HepG2 (cell line): ENCODE measurements around the gene FAM193A. TPM values are rescaled to one million over a fixed set of nuclear protein-coding genes. Genes with fewer than 3 reads are reported as not detected.
"Not testable (repeated sequence)": the region's sequence is repeated elsewhere in the genome, so short reads cannot be mapped to it uniquely, and the experiment has no call there.

ENCODE experiments used
- ATAC-seq: fragments of 200-7000 bp; cut with Tn5 transposase; 3 replicates; pipeline ENCODE4 v1.9.1; 2020; ENCODE audit warnings: mild to moderate bottlenecking, moderate library complexity
- BruUV-seq: library from RNA; stranded (reverse); fragments of 400-500 nt; replicated peaks from 2 replicates; lab custom pipeline; 2021; lab: Mats Ljungman, UMichigan
- CTCF ChIA-PET: fragments of 300-600 bp; formaldehyde crosslinking; extraction: SDS; loops from one replicate; lab custom pipeline; 2021; ENCODE audit warnings: low total read pairs, inconsistent platforms, low intra/inter-chr PET ratio; lab: Yijun Ruan, JAX
- POLR2A ChIA-PET: fragments of 350-600 bp; sonication (Branson Sonifier 250); formaldehyde crosslinking; loops from one replicate; lab custom pipeline; 2020; ENCODE audit warnings: antibody characterized with exemption, inconsistent platforms; lab: Yijun Ruan, JAX
- DNase-seq: peaks from one replicate; pipeline ENCODE4 v3.0.0-alpha.2; 2015; ENCODE audit warnings: low spot score
- FAIRE-seq: peaks from 3 replicates; lab custom pipeline; 2011; peaks lifted over from hg19 to GRCh38; lab: Jason Lieb, UNC
- H2AFZ ChIP-seq: one replicate; pipeline ENCODE4 v1.6.1; 2011; ENCODE audit warnings: low read length, inconsistent platforms
- H3K27ac ChIP-seq: fragments of 300-600 bp; 3 replicates; pipeline ENCODE4 v1.8.0; 2011; ENCODE audit warnings: mixed run types, mild to moderate bottlenecking, mixed read lengths, low read length, inconsistent platforms; ENCODE audit not compliant: insufficient read depth; ENCODE audit errors: extremely low read length
- H3K27me3 ChIP-seq, 2 experiments: fragments of 200-600 bp in 1 of 2; 2 replicates in 1 of 2; 3 replicates in 1 of 2; pipeline versions ENCODE4 v1.6.0 to v1.8.0; 2011; ENCODE audit warnings: low read length in 2 of 2, mild to moderate bottlenecking in 2 of 2, moderate library complexity in 2 of 2, inconsistent platforms in 1 of 2; ENCODE audit not compliant: insufficient read depth in 2 of 2, control insufficient read depth in 1 of 2
- H3K36me3 ChIP-seq, 2 experiments: fragments of 200-600 bp in 1 of 2; replicated peaks in 1 of 2; 2 replicates in 1 of 2; 3 replicates in 1 of 2; pipeline versions ENCODE4 v1.5.1 to v1.8.0; 2011; ENCODE audit warnings: low read length in 2 of 2, inconsistent platforms in 1 of 2; ENCODE audit not compliant: insufficient read depth in 2 of 2, control insufficient read depth in 1 of 2
- H3K4me1 ChIP-seq: 2 replicates; pipeline ENCODE4 v1.5.1; 2012; ENCODE audit warnings: low read length, inconsistent platforms; ENCODE audit not compliant: insufficient read depth
- H3K4me2 ChIP-seq: 2 replicates; pipeline ENCODE4 v1.6.0; 2011; ENCODE audit warnings: low read depth, low read length, inconsistent platforms
- H3K4me3 ChIP-seq, 3 experiments: fragments of 200-600 bp in 1 of 3; sonication (generic), shearing (Covaris generic) in 1 of 3; replicated peaks in 1 of 3; 2 replicates each; pipeline ENCODE4 v1.5.1; 2011 to 2016; ENCODE audit warnings: low read length in 3 of 3, inconsistent platforms in 2 of 3, low read depth in 2 of 3, mild to moderate bottlenecking in 2 of 3, control low read depth in 1 of 3, mixed read lengths in 1 of 3; ENCODE audit not compliant: insufficient read depth in 1 of 3
- H3K79me2 ChIP-seq: one replicate; pipeline ENCODE4 v1.6.1; 2011; ENCODE audit warnings: low read length, inconsistent platforms; ENCODE audit not compliant: insufficient read depth
- H3K9ac ChIP-seq: 2 replicates; pipeline ENCODE4 v1.6.0; 2011; ENCODE audit warnings: mild to moderate bottlenecking, low read depth, low read length, inconsistent platforms; ENCODE audit not compliant: insufficient read depth
- H3K9me3 ChIP-seq: 2 replicates; pipeline ENCODE4 v1.5.1; 2012; ENCODE audit warnings: mild to moderate bottlenecking, low read length
- H4K20me1 ChIP-seq: 2 replicates; pipeline ENCODE4 v1.6.0; 2011; ENCODE audit warnings: inconsistent platforms, mild to moderate bottlenecking, low read length, moderate library complexity; ENCODE audit not compliant: insufficient read depth
- FOXJ3 ChIP-seq: sonication (generic); formaldehyde crosslinking; IDR thresholded peaks from 2 replicates; pipeline ENCODE4 v1.4.0; 2020; ENCODE audit warnings: missing genetic modification reagents, mild to moderate bottlenecking, borderline replicate concordance
- SAP130 ChIP-seq: IDR thresholded peaks from 2 replicates; pipeline ENCODE4 v1.6.1; 2016; ENCODE audit warnings: low read depth
- TP53 ChIP-seq: sonication (generic); formaldehyde crosslinking; conservative IDR thresholded peaks from 2 replicates; pipeline ENCODE4 v1.4.0; 2020; ENCODE audit warnings: missing genetic modification reagents
- ZIK1 ChIP-seq: sonication (generic); formaldehyde crosslinking; IDR thresholded peaks from 2 replicates; pipeline ENCODE4 v1.5.0; 2020; ENCODE audit warnings: mild to moderate bottlenecking, low read depth, missing genetic modification reagents, borderline replicate concordance
- ZKSCAN1 ChIP-seq: fragments of 150-350 bp; IDR thresholded peaks from 2 replicates; pipeline ENCODE4 v1.6.1; 2014; ENCODE audit warnings: low read length
- ZNF615 ChIP-seq: sonication (generic); formaldehyde crosslinking; IDR thresholded peaks from 2 replicates; pipeline ENCODE4 v1.5.0; 2020; ENCODE audit warnings: mild to moderate bottlenecking, missing genetic modification reagents, borderline replicate concordance
- ZNF816 ChIP-seq: sonication (generic); formaldehyde crosslinking; IDR thresholded peaks from 2 replicates; pipeline ENCODE4 v1.8.0; 2022; ENCODE audit warnings: missing genetic modification reagents, mild to moderate bottlenecking, borderline replicate concordance
- WGBS: methylation state at CpG from one replicate; pipeline ENCODE4 v1.1.6; 2017; ENCODE audit warnings: low lambda C conversion rate; 5-methylcytosine and 5-hydroxymethylcytosine counted together
- in situ Hi-C: cut with HindIII; loops from 2 replicates; pipeline ENCODE4 v1.10.0; 2017; ENCODE audit warnings: low pct_unique_long_range_greater_than_20kb; ENCODE audit not compliant: extremely low pct_ligation_motif_present
- intact Hi-C: fragments of 100-400 bp; cut with micrococcal nuclease; formaldehyde crosslinking; loops from one replicate; pipeline ENCODE4 v1.10.0; 2022; ENCODE audit not compliant: unreplicated experiment
- polyA plus RNA-seq, 8 experiments: library from polyadenylated mRNA; depleted of rRNA in 3 of 8; stranded (reverse) in 7 of 8; unstranded in 1 of 8; fragments of >200 nt; fragmentation: Illumina TruSeq in 4 of 8; extraction: Trizol in 4 of 8; gene quantifications; 2 replicates each; pipeline versions ENCODE4 v1.2.1 to v1.2.3, GENCODE V29; 2011 to 2016; ENCODE audit warnings: low read depth in 4 of 8, missing spikeins in 1 of 8, mixed read lengths in 1 of 8; ENCODE audit not compliant: insufficient read depth in 1 of 8
- total RNA-seq, 5 experiments: library from RNA; depleted of rRNA; stranded (reverse); fragments of >200 nt; fragmentation: Illumina TruSeq; extraction: Trizol; gene quantifications; 2 replicates each; pipeline ENCODE4 v1.2.3, GENCODE V29; 2016; ENCODE audit warnings: low read depth in 1 of 5
- TF ChIP-seq, protein P1 (sequence below): sonication (generic); formaldehyde crosslinking; IDR thresholded peaks from 2 replicates; pipeline ENCODE4 v1.4.0; 2020; ENCODE audit warnings: mild to moderate bottlenecking, missing genetic modification reagents
- TF ChIP-seq, protein P2 (sequence below): IDR thresholded peaks from 2 replicates; pipeline ENCODE4 v1.6.1; 2018; ENCODE audit warnings: missing genetic modification reagents, mild to moderate bottlenecking, missing compliant biosample characterization
- TF ChIP-seq, protein P3 (sequence below): sonication (generic); formaldehyde crosslinking; IDR thresholded peaks from 2 replicates; pipeline ENCODE4 v1.4.0; 2020; ENCODE audit warnings: missing genetic modification reagents

Gene FAM193A
- total and polyA plus RNA-seq, 2 of the 13 experiments (the other 11 are each of a cell fraction or from before 2014, with no cell fraction given): 5.7 to 8.7 TPM

DNA sequence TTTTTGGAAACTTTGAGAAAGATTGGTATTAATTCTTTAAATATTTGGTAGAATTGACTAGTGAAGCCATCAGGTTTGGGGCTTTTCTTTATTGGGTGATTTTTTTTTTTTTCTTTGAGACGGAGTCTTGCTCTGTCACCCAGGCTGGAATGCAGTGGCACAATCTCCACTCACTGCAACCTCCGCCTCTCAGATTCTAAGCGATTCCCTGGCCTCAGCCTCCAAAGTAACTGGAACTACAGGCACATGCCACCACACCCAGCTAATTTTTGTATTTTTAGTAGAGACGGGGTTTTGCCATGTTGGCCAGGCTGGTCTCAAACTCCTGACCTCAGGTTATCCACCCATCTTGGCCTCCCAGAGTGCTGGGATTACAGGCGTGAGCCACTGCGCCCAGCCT is 143.3 kb downstream of the FAM193A start:
- BruUV-seq, ATAC-seq, H3K4me3 ChIP-seq, in situ Hi-C loops, H3K9me3 ChIP-seq, H3K9ac ChIP-seq, H3K4me2 ChIP-seq, DNase-seq, FAIRE-seq, H4K20me1 ChIP-seq, H3K27me3 ChIP-seq, H3K4me1 ChIP-seq, POLR2A ChIA-PET, H3K27ac ChIP-seq, intact Hi-C loops, H2AFZ ChIP-seq, CTCF ChIA-PET: not testable (repeated sequence)
- peaks cover 6 to 60% of the 10 kb centered on the region in 2 experiments for H3K36me3 ChIP-seq
- H3K79me2 ChIP-seq: peaks cover 11% of the 10 kb centered on the region
- WGBS: 98% methylated on average over 6 of the region's 6 CpGs

DNA sequence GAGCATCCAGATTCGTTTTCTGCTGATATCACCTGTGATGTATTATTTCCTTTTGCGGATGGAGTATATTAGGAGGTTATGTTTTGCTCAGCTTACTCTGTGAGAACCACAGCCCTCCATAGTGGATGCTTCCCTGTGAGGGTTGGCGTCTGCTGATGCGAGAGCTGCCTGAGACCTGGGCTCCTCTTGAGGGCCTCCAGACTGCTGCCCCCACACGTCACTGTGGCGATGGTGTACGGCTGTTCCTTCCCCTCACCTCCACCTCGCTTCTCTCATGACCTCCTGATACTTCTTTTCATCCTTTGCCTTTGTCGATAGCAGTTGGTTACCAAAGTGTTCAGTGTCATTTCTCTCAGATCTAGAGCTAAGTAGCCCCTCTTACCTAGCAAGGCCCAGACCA is 148.0 kb downstream of the FAM193A start:
- in situ Hi-C loops (no loop called here), intact Hi-C loops (no loop called here)
- FAIRE-seq (no peak), DNase-seq (no peak), ATAC-seq (no peak)
- Histone ChIP-seq H3K4me2 (no peak overlapping the region), H2AFZ (no peak overlapping the region), H3K27ac (no peak overlapping the region), H3K79me2 (peaks cover 2% of the 10 kb centered on the region), H3K9ac (no peak overlapping the region), H3K4me3 (no peak overlapping the region), H3K9me3 (no peaks in the 10 kb centered on the region), H3K4me1 (no peaks in the 10 kb centered on the region), H3K27me3 (no peaks in the 10 kb centered on the region), H3K36me3 (peaks cover 20 to 76% of the 10 kb centered on the region in 2 experiments), H4K20me1 (no peaks in the 10 kb centered on the region)
- TF ChIP-seq SAP130 (no peak), ZKSCAN1 (no peak)
- BruUV-seq: no TSS peak
- POLR2A ChIA-PET: no interaction called here
- WGBS: over 99% methylated on average over 9 of the region's 9 CpGs
- CTCF ChIA-PET: no interaction called here

DNA sequence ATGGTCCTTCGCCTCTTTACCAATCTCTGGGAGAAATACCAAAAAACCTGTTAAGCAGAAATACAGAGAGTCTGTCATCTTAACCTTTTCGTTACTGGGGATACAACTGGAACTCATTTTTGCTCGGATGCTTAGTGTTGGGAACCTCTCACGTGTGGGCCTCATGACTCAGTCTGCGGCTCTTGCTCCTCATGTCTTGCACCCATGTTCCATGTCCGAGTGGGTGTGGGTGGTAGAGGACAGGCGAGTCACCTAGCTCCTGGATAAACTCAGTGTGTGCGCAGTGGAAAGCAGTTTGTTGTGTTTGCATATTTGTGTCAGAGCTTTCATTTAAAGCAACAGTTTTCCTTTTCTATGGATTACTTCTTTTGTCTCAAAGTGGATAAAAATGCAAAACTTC is 149.1 kb downstream of the FAM193A start:
- Histone ChIP-seq H3K4me3 (no peak overlapping the region), H2AFZ (no peak overlapping the region), H3K36me3 (peaks cover 22 to 82% of the 10 kb centered on the region in 2 experiments), H3K4me1 (no peaks in the 10 kb centered on the region), H3K79me2 (no peaks in the 10 kb centered on the region), H4K20me1 (no peaks in the 10 kb centered on the region), H3K9me3 (no peaks in the 10 kb centered on the region), H3K27me3 (no peaks in the 10 kb centered on the region), H3K9ac (no peak overlapping the region), H3K4me2 (no peak overlapping the region), H3K27ac (no peak overlapping the region)
- no TSS peak for BruUV-seq
- ATAC-seq (no peak), FAIRE-seq (no peak), DNase-seq (no peak)
- POLR2A ChIA-PET: no interaction called here
- intact Hi-C loops: no loop called here
- in situ Hi-C loops: no loop called here
- WGBS: 99% methylated on average over 8 of the region's 8 CpGs
- CTCF ChIA-PET: no interaction called here
- TF ChIP-seq, protein P1, sequence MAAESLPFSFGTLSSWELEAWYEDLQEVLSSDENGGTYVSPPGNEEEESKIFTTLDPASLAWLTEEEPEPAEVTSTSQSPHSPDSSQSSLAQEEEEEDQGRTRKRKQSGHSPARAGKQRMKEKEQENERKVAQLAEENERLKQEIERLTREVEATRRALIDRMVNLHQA (CRISPR knock-in tag): no peak
- TF ChIP-seq ZNF615 (no peak), ZIK1 (no peak), ZNF816 (no peak), TP53 (no peak), FOXJ3 (CRISPR knock-in tag) (no peak)
- TF ChIP-seq, protein P2, sequence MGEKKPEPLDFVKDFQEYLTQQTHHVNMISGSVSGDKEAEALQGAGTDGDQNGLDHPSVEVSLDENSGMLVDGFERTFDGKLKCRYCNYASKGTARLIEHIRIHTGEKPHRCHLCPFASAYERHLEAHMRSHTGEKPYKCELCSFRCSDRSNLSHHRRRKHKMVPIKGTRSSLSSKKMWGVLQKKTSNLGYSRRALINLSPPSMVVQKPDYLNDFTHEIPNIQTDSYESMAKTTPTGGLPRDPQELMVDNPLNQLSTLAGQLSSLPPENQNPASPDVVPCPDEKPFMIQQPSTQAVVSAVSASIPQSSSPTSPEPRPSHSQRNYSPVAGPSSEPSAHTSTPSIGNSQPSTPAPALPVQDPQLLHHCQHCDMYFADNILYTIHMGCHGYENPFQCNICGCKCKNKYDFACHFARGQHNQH (CRISPR knock-in tag): no peak
- TF ChIP-seq, protein P3, sequence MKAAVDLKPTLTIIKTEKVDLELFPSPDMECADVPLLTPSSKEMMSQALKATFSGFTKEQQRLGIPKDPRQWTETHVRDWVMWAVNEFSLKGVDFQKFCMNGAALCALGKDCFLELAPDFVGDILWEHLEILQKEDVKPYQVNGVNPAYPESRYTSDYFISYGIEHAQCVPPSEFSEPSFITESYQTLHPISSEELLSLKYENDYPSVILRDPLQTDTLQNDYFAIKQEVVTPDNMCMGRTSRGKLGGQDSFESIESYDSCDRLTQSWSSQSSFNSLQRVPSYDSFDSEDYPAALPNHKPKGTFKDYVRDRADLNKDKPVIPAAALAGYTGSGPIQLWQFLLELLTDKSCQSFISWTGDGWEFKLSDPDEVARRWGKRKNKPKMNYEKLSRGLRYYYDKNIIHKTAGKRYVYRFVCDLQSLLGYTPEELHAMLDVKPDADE (CRISPR knock-in tag): no peak
